KMS-11 (cell line): ENCODE measurements around the gene SPATA21.
"Not testable (repeated sequence)": the region's sequence is repeated elsewhere in the genome, so short reads cannot be mapped to it uniquely, and the experiment has no call there.

ENCODE experiments used
- H2AFZ ChIP-seq: fragments of 200-600 bp; sonication (generic); 2 replicates; pipeline ENCODE4 v1.6.1; 2016; ENCODE audit warnings: antibody characterized with exemption, mixed run types, low read depth
- H3K27ac ChIP-seq: fragments of 200-600 bp; sonication (generic); 2 replicates; pipeline ENCODE4 v1.6.1; 2016; ENCODE audit warnings: mild to moderate bottlenecking, mixed run types
- H3K27me3 ChIP-seq: fragments of 200-600 bp; sonication (generic); 2 replicates; pipeline ENCODE4 v1.6.1; 2017; ENCODE audit warnings: mild to moderate bottlenecking, low read depth, mixed run types, moderate library complexity; ENCODE audit not compliant: insufficient read depth
- H3K36me3 ChIP-seq: fragments of 200-600 bp; sonication (generic); 2 replicates; pipeline ENCODE4 v1.6.1; 2017; ENCODE audit warnings: mild to moderate bottlenecking, mixed run types; ENCODE audit not compliant: insufficient read depth
- H3K4me1 ChIP-seq: fragments of 200-600 bp; sonication (generic); 2 replicates; pipeline ENCODE4 v1.6.1; 2016; ENCODE audit warnings: mild to moderate bottlenecking, low read depth, mixed run types; ENCODE audit not compliant: poor library complexity, severe bottlenecking
- H3K4me2 ChIP-seq: fragments of 200-600 bp; sonication (generic); 2 replicates; pipeline ENCODE4 v1.7.0; 2016; ENCODE audit warnings: mild to moderate bottlenecking, mixed run types
- H3K4me3 ChIP-seq: fragments of 200-600 bp; sonication (generic); IDR thresholded peaks from 2 replicates; pipeline ENCODE4 v1.6.1; 2017; ENCODE audit warnings: low read depth, low read length, mixed read lengths; ENCODE audit not compliant: insufficient read depth
- H3K79me2 ChIP-seq: fragments of 200-600 bp; sonication (generic); 2 replicates; pipeline ENCODE4 v1.6.1; 2016; ENCODE audit warnings: low read depth, mixed run types; ENCODE audit not compliant: insufficient read depth
- H3K9ac ChIP-seq: fragments of 200-600 bp; sonication (generic); 2 replicates; pipeline ENCODE4 v1.6.1; 2016; ENCODE audit warnings: mild to moderate bottlenecking, mixed run types
- H4K20me1 ChIP-seq: fragments of 200-600 bp; sonication (generic); 2 replicates; pipeline ENCODE4 v1.6.1; 2016; ENCODE audit warnings: mild to moderate bottlenecking, mixed run types; ENCODE audit not compliant: insufficient read depth
- TF ChIP-seq, protein P1 (sequence below): fragments of 200-600 bp; sonication (generic); conservative IDR thresholded peaks from 2 replicates; pipeline ENCODE4 v1.6.1; 2017; ENCODE audit warnings: low read depth, mild to moderate bottlenecking, antibody characterized with exemption, low read length, moderate library complexity, mixed read lengths

The SPATA21 gene

DNA sequence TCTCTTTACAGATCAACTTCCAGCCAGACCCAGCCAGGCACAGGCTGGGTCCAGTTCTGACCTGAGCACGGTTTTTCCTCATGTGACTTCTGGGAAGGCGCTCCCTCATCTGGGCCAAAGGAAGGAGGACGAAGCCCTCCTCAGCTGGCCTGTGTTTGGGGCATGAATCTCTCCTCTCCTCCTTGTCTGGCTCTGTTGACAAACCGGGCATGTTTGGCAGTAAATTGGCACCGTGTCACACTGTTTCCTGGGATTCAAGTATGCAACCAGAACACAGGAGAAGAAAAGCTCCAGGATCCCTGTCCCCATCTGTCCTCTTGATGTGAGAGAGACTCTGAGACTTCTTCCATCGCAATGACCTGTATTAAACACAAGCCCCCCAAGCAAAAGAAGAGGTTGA, 21.6 kb upstream of the SPATA21 start:
- TF ChIP-seq, protein P1, sequence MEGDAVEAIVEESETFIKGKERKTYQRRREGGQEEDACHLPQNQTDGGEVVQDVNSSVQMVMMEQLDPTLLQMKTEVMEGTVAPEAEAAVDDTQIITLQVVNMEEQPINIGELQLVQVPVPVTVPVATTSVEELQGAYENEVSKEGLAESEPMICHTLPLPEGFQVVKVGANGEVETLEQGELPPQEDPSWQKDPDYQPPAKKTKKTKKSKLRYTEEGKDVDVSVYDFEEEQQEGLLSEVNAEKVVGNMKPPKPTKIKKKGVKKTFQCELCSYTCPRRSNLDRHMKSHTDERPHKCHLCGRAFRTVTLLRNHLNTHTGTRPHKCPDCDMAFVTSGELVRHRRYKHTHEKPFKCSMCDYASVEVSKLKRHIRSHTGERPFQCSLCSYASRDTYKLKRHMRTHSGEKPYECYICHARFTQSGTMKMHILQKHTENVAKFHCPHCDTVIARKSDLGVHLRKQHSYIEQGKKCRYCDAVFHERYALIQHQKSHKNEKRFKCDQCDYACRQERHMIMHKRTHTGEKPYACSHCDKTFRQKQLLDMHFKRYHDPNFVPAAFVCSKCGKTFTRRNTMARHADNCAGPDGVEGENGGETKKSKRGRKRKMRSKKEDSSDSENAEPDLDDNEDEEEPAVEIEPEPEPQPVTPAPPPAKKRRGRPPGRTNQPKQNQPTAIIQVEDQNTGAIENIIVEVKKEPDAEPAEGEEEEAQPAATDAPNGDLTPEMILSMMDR = no peak
- H4K20me1 ChIP-seq = no peaks in the 10 kb centered on the region
- no peak overlapping the region for H2AFZ ChIP-seq
- H3K36me3 ChIP-seq = peaks cover 7% of the 10 kb centered on the region; the same call in 1 of the 2 replicates
- H3K4me2 ChIP-seq = no peak overlapping the region
- H3K79me2 ChIP-seq = no peaks in the 10 kb centered on the region
- no peaks in the 10 kb centered on the region for H3K27me3 ChIP-seq
- no peaks in the 10 kb centered on the region for H3K4me1 ChIP-seq
- no peak overlapping the region for H3K9ac ChIP-seq
- no peak overlapping the region for H3K27ac ChIP-seq
- H3K4me3 ChIP-seq = no peak overlapping the region

DNA sequence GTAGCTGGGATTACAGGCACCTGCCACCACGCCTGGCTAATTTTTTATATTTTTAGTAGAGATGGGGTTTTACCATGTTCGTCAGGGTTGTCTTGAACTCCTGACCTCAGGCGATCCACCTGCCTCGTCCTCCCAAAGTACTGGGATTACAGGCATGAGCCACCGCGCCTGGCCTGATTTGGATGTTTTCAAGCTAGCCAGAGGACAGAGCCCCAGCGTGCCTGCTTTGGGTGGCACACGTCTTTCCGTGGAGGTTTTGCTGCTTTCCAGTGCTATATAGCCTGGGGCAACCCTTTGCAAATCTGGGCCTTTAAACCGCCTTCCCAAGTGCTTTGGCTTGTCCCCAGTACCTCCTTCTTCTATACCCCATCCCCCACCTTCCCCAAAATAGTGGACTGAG, 18.9 kb upstream of the SPATA21 start:
- not testable (repeated sequence) for H4K20me1 ChIP-seq, H3K27me3 ChIP-seq, H2AFZ ChIP-seq, H3K4me2 ChIP-seq, H3K4me1 ChIP-seq, H3K36me3 ChIP-seq, H3K79me2 ChIP-seq, H3K27ac ChIP-seq, H3K4me3 ChIP-seq, H3K9ac ChIP-seq

DNA sequence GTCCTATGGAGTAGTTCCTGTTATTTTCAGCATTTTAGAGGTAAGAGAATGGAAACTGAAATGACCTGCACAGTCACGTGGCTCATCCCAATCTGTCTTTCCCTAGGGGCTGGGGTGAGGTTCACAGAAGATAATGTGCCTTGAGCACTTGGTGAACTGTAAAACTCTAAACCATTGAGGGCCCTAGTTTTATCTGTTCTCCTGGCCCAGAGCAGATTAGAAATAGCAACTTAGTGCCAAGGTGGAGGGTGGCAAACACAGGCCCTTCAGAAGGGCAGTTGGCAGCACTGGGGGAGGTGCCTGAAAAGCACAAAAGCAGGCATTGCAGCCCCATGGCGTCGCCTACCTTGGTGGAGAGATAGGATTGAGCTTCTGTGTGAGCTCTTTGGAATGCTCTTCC, 17.7 kb upstream of the SPATA21 start:
- H3K79me2 ChIP-seq, H3K4me1 ChIP-seq, H3K27ac ChIP-seq, H3K4me3 ChIP-seq, H3K9ac ChIP-seq, H2AFZ ChIP-seq, H4K20me1 ChIP-seq, H3K27me3 ChIP-seq, H3K36me3 ChIP-seq, H3K4me2 ChIP-seq: not testable (repeated sequence)

DNA sequence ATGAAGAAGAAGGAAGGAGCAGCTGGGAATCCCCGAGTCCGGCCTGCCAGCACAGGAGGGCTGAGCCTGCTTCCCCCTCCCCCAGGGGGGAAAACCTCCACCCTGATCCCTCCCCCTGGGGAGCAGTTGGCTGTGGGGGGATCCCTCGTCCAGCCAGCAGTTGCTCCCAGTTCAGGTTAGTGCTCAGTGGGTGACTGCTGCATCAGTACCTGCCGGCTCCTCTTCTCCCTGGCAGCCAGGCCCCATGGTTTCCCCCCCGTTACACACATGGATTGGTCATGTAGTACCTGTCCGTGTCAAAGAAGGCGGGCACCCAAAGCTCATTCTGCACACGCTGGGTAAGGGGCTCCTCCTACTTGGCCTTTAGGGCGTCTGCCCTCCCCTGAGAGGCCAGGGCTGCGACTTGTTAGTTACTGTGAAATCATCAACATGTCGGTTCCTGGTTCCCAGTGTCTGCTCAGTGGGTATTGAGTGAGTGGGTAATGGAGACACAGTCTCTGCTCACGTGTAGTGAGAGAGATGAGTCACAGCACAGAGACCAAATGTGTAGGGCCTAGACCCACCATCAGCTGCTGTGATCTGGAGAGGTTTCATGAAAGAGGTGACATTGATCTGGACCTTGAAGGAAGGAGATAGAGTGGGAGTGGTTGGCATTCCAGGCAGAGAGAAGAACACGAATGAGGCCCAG, 14.8 kb upstream of the SPATA21 start:
- Histone ChIP-seq H3K79me2 (no peaks in the 10 kb centered on the region), H3K27me3 (no peaks in the 10 kb centered on the region), H3K9ac (no peak overlapping the region), H3K36me3 (no peaks in the 10 kb centered on the region; the same call in 1 of the 2 replicates), H3K4me2 (no peak overlapping the region), H3K4me1 (no peaks in the 10 kb centered on the region), H2AFZ (no peak overlapping the region), H3K4me3 (no peak overlapping the region), H3K27ac (no peak overlapping the region), H4K20me1 (no peaks in the 10 kb centered on the region)
- TF ChIP-seq, protein P1 = no peak

DNA sequence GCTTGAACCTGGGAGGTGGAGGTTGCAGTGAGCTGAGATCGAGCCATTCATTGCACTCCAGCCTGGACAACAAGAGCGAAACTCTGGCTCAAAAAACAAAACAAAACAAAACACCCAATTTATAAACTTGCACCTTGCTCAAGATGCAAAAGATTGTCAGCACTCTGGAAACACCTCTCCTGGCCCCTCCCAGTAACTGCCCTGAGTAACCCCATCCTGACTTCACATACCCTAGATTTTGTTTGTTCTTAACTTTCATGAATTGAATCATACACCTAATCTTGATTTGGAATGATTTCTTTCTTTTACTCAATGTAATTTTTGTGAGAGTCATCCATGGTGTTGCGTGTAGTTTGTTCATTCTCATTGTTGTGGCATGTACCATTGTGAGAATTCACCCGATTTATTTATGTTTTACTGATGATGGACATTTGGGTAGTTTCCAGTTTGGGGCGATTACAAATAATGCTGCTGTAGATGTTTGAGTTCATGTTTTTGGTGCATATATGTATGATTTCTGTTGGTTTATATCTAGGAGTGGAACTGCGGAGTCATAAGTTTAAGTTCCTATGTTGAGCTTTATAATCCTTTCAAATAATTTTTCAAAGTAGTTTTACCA, 13.7 kb upstream of the SPATA21 start:
- no peak overlapping the region for H3K27ac ChIP-seq
- no peak overlapping the region for H3K4me3 ChIP-seq
- no peak overlapping the region for H3K4me2 ChIP-seq
- H4K20me1 ChIP-seq = no peaks in the 10 kb centered on the region
- H3K9ac ChIP-seq = no peak overlapping the region
- H3K4me1 ChIP-seq = peaks cover 2% of the 10 kb centered on the region
- H2AFZ ChIP-seq = no peak overlapping the region
- no peaks in the 10 kb centered on the region for H3K79me2 ChIP-seq
- H3K27me3 ChIP-seq = no peaks in the 10 kb centered on the region
- no peaks in the 10 kb centered on the region for H3K36me3 ChIP-seq
- TF ChIP-seq, protein P1 = no peak
